ENCODE measurements around the gene ARHGAP4.

The ARHGAP4 gene

DNA sequence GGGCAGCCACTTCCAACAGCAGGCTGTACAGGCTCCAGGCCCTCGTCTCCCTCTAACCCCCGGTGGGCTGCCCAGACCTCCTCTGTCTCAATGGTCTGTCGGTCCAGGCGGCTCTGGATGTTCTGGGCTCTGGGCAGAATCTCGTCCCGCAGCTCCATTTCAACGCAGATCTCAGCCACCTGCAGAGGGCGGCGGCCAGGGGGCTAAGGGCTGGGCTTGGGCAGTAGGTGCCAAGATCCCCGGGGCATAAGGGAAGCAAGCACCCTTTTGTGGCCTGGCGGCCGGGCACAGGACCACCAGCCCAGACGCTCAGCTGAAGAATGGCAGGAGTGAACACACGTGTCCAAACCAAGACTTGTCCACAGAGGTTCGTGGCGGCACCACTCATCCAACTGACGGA is 12.4 kb downstream of the ARHGAP4 start:
- Histone ChIP-seq H3K4me1 (ENCODE audit: control insufficient read depth, insufficient read depth, low read length) (no peaks in the 10 kb centered on the region), H3K4me3 (ENCODE audit: low read length) (no peak overlapping the region), H3K27me3 (ENCODE audit: control insufficient read depth, insufficient read depth, low read length) (no peaks in the 10 kb centered on the region), H3K9ac (ENCODE audit: low read length) (no peak overlapping the region), H3K36me3 (ENCODE audit: control insufficient read depth, insufficient read depth, low read length) (no peaks in the 10 kb centered on the region), H3K9me3 (ENCODE audit: control insufficient read depth, low read length) (no peaks in the 10 kb centered on the region)

DNA sequence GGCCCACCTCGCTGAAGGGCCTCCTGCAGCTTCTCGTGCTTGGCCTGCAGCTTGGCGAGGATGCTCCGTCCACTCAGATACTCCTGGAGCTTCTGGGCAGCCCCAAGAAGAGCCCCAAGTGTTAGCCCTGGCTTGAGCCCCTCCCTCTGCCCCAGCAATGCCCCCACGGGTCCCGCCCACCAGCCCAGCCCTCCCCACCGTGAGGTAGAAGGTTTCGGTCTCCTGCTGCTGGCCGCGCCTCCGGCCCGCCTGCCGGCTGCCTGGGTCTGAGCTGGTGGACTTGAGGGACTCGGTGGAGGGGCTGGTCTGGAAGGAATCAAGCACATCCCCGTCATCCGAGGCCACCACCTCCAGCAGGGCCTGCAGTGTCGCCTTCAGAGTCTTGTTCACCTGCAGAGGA is 12.9 kb downstream of the ARHGAP4 start:
- H3K4me3 ChIP-seq (ENCODE audit: low read length): no peak overlapping the region
- no peaks in the 10 kb centered on the region for H3K36me3 ChIP-seq (ENCODE audit: control insufficient read depth, insufficient read depth, low read length)
- no peaks in the 10 kb centered on the region for H3K9me3 ChIP-seq (ENCODE audit: control insufficient read depth, low read length)
- H3K4me1 ChIP-seq (ENCODE audit: control insufficient read depth, insufficient read depth, low read length): no peaks in the 10 kb centered on the region
- H3K9ac ChIP-seq (ENCODE audit: low read length): no peak overlapping the region
- no peaks in the 10 kb centered on the region for H3K27me3 ChIP-seq (ENCODE audit: control insufficient read depth, insufficient read depth, low read length)

DNA sequence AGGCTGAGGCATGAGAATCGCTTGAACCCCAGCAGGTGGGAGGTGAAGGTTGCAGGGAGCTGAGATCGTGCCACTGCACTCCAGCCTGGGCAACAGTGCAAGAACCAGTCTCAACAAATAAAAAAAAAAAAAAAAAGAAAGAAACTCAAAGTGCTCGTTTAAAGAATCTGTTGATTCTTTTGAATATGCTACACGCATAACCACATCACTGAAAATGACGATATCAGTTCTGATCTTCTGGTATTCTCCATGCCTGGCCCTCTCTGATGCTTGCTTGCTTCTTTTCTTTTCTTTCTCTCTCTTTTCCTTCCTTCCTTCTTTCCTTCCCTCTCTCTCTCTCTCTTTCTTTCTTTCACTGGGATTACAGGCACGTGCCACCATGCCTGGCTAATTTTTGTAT is 14.3 kb downstream of the ARHGAP4 start:
- Histone ChIP-seq H3K36me3 (ENCODE audit: control insufficient read depth, insufficient read depth, low read length) (no peaks in the 10 kb centered on the region), H3K9me3 (ENCODE audit: control insufficient read depth, low read length) (no peaks in the 10 kb centered on the region), H3K27me3 (ENCODE audit: control insufficient read depth, insufficient read depth, low read length) (no peaks in the 10 kb centered on the region), H3K9ac (ENCODE audit: low read length) (no peak overlapping the region), H3K4me3 (ENCODE audit: low read length) (no peak overlapping the region), H3K4me1 (ENCODE audit: control insufficient read depth, insufficient read depth, low read length) (no peaks in the 10 kb centered on the region)

DNA sequence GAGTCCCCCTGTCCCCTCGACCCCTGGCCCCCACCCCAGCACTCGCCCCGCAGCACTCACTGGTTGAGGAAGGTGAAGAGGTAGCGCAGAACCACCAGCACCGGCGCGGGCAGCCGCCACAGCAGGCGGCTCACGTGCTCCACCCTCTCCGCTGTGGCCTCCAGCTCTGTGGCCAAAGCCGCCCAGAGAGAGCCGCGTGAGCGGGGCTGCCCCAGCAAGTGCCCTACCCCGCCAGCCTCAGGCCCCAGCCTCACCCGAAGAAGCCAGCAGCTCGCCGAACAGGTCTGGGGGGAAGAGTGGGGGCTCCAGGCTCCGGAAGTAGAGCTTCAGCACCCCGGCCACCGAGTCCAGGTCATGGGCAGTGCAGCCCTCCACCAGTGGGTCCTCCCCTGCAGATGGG is 15.6 kb downstream of the ARHGAP4 start:
- Histone ChIP-seq H3K9me3 (ENCODE audit: control insufficient read depth, low read length) (no peaks in the 10 kb centered on the region), H3K27me3 (ENCODE audit: control insufficient read depth, insufficient read depth, low read length) (no peaks in the 10 kb centered on the region), H3K9ac (ENCODE audit: low read length) (no peak overlapping the region), H3K36me3 (ENCODE audit: control insufficient read depth, insufficient read depth, low read length) (no peaks in the 10 kb centered on the region), H3K4me3 (ENCODE audit: low read length) (no peak overlapping the region), H3K4me1 (ENCODE audit: control insufficient read depth, insufficient read depth, low read length) (no peaks in the 10 kb centered on the region)

DNA sequence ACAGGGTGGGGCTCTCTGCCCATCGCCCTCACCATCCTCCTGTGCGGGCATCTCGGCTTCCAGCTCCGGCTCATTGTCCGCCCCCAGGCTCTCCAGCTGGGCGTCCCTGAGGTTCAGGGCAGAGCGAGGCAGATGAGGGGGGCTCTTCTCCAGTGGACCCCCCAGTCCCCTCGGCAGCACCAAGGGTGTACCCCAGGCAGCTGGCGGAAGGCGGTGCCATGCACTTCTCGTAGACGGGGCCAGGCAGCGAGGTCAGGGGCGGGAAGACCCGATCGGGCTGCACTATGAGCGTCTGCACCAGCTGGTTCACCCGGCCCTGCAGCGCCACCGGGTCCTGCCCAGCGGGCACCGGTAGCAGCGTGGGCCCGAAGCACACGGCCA is 16.1 kb downstream of the ARHGAP4 start:
- H3K4me3 ChIP-seq (ENCODE audit: low read length): no peak overlapping the region
- H3K9me3 ChIP-seq (ENCODE audit: control insufficient read depth, low read length): no peaks in the 10 kb centered on the region
- H3K27me3 ChIP-seq (ENCODE audit: control insufficient read depth, insufficient read depth, low read length): no peaks in the 10 kb centered on the region
- no peak overlapping the region for H3K9ac ChIP-seq (ENCODE audit: low read length)
- H3K4me1 ChIP-seq (ENCODE audit: control insufficient read depth, insufficient read depth, low read length): no peaks in the 10 kb centered on the region
- no peaks in the 10 kb centered on the region for H3K36me3 ChIP-seq (ENCODE audit: control insufficient read depth, insufficient read depth, low read length)

DNA sequence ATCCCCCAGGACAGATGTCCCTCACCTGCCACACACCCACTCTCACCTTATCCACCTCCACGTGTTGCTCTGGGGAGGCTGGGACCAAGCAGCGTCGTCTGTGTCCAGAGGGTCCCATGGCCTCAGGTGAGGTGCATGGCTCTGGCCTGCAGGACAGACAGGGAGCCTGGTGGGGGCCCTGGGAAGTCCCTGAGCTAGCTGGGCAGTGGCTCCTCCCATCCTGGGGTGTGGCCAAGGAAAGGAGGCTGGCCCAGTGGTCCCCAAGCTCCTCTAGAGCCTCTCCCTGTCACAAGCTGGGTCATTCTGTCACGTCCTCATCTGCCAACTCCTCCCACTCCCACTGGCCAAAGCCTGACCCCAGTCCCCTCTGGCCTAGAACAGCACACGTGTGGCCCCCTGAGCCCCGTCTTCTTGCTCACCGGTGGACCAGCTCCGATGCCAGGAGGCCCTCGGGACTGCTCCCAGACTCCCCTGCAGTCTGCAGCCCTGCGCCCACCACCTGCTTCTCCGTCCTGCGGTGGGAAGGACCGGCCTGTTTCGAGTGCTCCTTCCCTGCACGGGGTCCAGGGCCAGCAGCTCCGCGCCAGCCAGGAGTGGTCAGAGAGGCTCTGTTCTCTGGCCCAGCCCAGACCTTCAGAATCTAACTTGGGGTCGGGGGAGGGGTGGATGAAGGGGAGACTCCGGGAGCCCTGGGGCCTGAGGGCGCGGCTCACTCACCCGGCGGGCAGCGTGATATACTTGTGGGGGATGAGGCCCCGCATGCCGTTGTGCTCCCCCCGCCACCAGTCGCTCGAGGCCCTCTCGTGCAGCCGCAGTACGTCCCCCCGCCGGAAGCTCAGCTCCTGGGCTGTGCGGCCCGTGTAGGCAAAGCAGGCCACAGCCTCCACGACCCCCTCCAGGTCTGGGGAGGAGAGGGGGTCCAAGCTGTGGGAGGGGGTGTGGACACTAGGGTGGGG is 16.8 kb downstream of the ARHGAP4 start:
- Histone ChIP-seq H3K4me1 (ENCODE audit: control insufficient read depth, insufficient read depth, low read length) (no peaks in the 10 kb centered on the region), H3K27me3 (ENCODE audit: control insufficient read depth, insufficient read depth, low read length) (no peaks in the 10 kb centered on the region), H3K36me3 (ENCODE audit: control insufficient read depth, insufficient read depth, low read length) (no peaks in the 10 kb centered on the region), H3K9me3 (ENCODE audit: control insufficient read depth, low read length) (no peaks in the 10 kb centered on the region), H3K9ac (ENCODE audit: low read length) (no peak overlapping the region), H3K4me3 (ENCODE audit: low read length) (no peak overlapping the region)

DNA sequence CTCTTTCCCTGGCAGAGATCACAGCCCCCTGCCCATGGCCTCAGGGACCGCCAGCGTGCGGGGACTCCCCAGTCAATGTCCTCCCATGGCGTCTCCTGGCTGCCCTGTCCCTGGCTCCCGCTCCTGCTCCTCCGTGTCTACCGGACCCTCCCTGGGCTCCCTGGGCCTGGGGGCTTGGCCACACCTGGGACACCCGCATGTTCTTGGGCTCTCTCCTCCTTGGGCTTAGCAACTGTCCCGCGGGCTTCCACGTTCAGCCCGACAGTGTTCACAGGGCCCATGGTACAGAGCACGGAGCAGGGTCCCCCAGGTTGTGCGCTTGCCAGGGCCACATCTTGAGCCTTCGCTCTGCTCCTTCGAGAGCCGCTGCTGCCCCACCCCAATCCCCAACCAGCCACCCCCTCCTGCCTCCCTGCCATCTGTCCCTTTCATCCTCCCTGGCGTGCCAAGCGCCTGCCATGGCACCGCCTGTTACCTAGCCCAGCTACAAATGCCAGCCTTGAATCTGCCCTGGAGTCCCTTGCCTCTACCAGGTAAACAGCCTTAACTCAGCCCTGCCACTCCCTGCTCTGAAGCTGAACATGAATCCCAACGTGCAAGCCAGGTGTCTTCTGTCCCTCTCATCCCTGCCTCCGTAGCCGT is 17.7 kb downstream of the ARHGAP4 start:
- Histone ChIP-seq H3K9ac (ENCODE audit: low read length) (no peak overlapping the region), H3K4me1 (ENCODE audit: control insufficient read depth, insufficient read depth, low read length) (no peaks in the 10 kb centered on the region), H3K9me3 (ENCODE audit: control insufficient read depth, low read length) (no peaks in the 10 kb centered on the region), H3K27me3 (ENCODE audit: control insufficient read depth, insufficient read depth, low read length) (no peaks in the 10 kb centered on the region), H3K4me3 (ENCODE audit: low read length) (no peak overlapping the region), H3K36me3 (ENCODE audit: control insufficient read depth, insufficient read depth, low read length) (no peaks in the 10 kb centered on the region)

DNA sequence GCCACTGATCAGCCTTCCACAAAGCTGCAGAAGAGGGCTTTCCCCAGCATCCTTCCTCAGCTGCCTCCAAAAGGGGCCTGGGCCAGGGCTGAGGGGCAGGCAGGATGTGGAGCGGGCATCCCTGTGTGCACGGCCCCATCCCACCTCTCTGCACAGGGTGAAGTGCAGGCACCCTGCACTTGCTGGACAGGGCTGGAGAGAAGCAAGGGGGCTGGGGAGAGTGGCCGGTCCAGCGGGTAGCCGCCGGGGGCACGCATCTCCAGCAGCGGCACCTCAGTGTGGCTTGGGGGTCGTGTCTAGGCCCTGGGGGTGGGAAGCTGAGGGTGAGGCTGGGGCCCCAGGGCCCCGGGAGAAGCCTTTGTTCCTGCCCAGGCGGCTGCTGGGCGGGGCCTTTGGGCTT is 18.6 kb downstream of the ARHGAP4 start:
- Histone ChIP-seq H3K27me3 (ENCODE audit: control insufficient read depth, insufficient read depth, low read length) (no peaks in the 10 kb centered on the region), H3K36me3 (ENCODE audit: control insufficient read depth, insufficient read depth, low read length) (no peaks in the 10 kb centered on the region), H3K4me3 (ENCODE audit: low read length) (no peak overlapping the region), H3K9ac (ENCODE audit: low read length) (no peak overlapping the region), H3K4me1 (ENCODE audit: control insufficient read depth, insufficient read depth, low read length) (no peaks in the 10 kb centered on the region), H3K9me3 (ENCODE audit: control insufficient read depth, low read length) (no peaks in the 10 kb centered on the region)

DNA sequence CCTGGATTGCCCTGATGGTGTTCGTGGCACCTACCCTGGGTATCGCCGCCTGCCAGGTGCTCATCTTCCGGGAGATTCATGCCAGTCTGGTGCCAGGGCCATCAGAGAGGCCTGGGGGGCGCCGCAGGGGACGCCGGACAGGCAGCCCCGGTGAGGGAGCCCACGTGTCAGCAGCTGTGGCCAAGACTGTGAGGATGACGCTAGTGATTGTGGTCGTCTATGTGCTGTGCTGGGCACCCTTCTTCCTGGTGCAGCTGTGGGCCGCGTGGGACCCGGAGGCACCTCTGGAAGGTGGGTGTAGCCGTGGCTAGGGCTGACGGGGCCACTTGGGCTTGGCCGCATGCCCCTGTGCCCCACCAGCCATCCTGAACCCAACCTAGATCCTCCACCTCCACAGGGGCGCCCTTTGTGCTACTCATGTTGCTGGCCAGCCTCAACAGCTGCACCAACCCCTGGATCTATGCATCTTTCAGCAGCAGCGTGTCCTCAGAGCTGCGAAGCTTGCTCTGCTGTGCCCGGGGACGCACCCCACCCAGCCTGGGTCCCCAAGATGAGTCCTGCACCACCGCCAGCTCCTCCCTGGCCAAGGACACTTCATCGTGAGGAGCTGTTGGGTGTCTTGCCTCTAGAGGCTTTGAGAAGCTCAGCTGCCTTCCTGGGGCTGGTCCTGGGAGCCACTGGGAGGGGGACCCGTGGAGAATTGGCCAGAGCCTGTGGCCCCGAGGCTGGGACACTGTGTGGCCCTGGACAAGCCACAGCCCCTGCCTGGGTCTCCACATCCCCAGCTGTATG is 19.7 kb downstream of the ARHGAP4 start:
- H3K9ac ChIP-seq (ENCODE audit: low read length): no peak overlapping the region
- no peaks in the 10 kb centered on the region for H3K4me1 ChIP-seq (ENCODE audit: control insufficient read depth, insufficient read depth, low read length)
- no peaks in the 10 kb centered on the region for H3K9me3 ChIP-seq (ENCODE audit: control insufficient read depth, low read length)
- H3K36me3 ChIP-seq (ENCODE audit: control insufficient read depth, insufficient read depth, low read length): no peaks in the 10 kb centered on the region
- H3K4me3 ChIP-seq (ENCODE audit: low read length): no peak overlapping the region
- H3K27me3 ChIP-seq (ENCODE audit: control insufficient read depth, insufficient read depth, low read length): no peaks in the 10 kb centered on the region

DNA sequence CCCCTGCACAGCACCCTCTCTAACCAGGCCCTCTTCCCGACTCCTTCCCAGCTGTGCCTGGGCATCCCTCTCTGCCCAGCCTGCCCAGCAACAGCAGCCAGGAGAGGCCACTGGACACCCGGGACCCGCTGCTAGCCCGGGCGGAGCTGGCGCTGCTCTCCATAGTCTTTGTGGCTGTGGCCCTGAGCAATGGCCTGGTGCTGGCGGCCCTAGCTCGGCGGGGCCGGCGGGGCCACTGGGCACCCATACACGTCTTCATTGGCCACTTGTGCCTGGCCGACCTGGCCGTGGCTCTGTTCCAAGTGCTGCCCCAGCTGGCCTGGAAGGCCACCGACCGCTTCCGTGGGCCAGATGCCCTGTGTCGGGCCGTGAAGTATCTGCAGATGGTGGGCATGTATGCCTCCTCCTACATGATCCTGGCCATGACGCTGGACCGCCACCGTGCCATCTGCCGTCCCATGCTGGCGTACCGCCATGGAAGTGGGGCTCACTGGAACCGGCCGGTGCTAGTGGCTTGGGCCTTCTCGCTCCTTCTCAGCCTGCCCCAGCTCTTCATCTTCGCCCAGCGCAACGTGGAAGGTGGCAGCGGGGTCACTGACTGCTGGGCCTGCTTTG is 20.5 kb downstream of the ARHGAP4 start:
- Histone ChIP-seq H3K36me3 (ENCODE audit: control insufficient read depth, insufficient read depth, low read length) (no peaks in the 10 kb centered on the region), H3K9me3 (ENCODE audit: control insufficient read depth, low read length) (no peaks in the 10 kb centered on the region), H3K4me1 (ENCODE audit: control insufficient read depth, insufficient read depth, low read length) (no peaks in the 10 kb centered on the region), H3K4me3 (ENCODE audit: low read length) (no peak overlapping the region), H3K27me3 (ENCODE audit: control insufficient read depth, insufficient read depth, low read length) (no peaks in the 10 kb centered on the region), H3K9ac (ENCODE audit: low read length) (no peak overlapping the region)

DNA sequence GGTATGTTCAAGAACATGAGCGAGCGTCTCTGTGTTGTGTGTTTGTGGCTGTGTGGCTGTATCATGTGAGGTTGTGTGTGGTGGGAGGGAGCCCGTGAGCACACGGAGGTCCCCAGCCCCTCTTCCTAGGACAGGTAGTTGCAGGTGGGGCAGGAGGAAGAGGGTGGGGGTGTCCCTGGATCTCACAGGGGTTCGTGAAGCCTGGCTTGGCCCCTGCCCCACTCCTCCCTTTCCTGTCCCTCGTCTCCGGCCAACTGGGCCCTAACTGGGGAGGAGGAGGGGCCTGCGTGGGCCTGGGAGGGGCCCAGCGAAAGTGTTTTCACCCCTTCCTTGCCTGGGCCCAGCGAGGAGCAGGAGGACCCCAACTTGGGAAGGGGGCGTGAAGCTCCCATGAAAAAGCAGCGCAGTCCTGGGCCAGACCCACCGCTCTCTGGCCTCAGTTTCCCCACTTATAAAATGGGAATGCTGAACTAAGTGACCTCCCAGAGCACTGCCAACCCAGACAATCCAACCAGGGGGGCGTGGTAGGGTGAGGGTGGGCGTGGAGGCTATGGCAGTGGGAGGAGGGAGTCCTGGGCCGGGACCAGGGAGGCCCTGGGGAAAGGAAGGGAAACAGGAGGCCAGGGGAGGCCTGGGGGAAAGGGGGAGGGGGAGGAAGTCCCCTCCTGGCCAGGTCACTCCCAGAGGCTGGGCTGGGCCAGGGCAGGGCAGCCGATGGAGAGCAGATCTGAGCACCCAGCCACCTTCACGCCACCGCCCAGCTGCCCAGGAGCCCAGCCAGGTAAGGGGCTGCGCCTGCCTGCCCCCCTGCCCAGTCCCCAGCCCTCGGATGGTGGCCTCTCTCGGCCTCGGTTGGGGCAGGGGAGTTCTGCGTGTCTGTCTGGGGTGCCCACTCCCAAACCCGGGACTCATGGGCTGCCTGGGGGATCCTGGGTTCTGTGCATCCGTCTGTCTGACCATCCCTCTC is 21.8 kb downstream of the ARHGAP4 start, which contains the start of gene AVPR2:
Gene AVPR2, plus strand, starts transcription at position 683 of the 967 bp plus-strand sequence. CDS start 473 bp downstream, outside the sequence.
- no peaks in the 10 kb centered on the region for H3K4me1 ChIP-seq (ENCODE audit: control insufficient read depth, insufficient read depth, low read length)
- H3K36me3 ChIP-seq (ENCODE audit: control insufficient read depth, insufficient read depth, low read length): no peaks in the 10 kb centered on the region
- H3K9ac ChIP-seq (ENCODE audit: low read length): no peak within 1 kb of the TSS
- no peaks in the 10 kb centered on the region for H3K27me3 ChIP-seq (ENCODE audit: control insufficient read depth, insufficient read depth, low read length)
- no peaks in the 10 kb centered on the region for H3K9me3 ChIP-seq (ENCODE audit: control insufficient read depth, low read length)
- H3K4me3 ChIP-seq (ENCODE audit: low read length): no peak within 1 kb of the TSS

All from mucosa of stomach (tissue), 1 donor.